GM18519 (cell line): ENCODE measurements around the gene POLR2E.

Experiments used
- ATAC-seq: cut with Tn5 transposase; IDR thresholded peaks from one replicate; pipeline ENCODE4 v1.9.1; 2021; ENCODE audit warnings: mild to moderate bottlenecking, moderate library complexity; ENCODE audit not compliant: unreplicated experiment, low FRiP score

POLR2E gene

DNA sequence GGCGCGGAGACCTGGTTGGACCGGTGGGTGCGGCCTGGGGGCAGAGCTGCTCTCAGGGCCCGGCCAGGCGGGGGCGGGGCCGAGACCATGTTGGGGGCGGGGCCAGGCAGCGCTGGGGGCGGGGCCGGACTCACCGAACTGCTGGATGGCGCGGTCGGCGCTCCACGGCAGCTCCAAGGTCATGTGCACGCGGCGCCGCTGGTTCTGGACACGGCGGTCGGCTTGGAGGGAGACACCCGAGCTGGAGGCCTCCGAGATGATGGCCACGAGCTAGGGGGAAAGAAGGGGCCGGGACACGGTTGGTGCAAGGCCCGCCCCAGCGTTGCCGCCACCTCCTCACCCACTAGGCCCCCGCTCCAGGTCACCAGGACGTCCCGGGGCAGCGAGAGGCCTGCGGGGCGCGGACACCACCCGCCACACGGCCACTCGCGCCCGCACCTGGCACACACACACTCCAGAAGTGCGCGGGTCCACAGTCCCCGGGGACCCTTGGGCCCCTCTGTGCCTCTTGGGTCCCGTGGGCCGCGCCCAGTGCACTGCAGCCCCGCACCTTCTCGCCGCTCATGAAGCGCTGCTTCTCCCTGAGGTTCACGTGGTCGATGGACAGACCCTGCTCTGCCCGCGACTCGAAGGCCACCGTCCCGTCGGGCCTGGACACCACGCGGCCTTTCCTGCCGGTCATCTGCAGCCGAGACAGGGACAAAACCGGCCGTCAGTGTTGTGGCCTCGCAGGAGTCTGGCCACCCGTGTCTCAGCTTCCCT is 17.3 kb upstream of the POLR2E start:
- ATAC-seq, result no peak

DNA sequence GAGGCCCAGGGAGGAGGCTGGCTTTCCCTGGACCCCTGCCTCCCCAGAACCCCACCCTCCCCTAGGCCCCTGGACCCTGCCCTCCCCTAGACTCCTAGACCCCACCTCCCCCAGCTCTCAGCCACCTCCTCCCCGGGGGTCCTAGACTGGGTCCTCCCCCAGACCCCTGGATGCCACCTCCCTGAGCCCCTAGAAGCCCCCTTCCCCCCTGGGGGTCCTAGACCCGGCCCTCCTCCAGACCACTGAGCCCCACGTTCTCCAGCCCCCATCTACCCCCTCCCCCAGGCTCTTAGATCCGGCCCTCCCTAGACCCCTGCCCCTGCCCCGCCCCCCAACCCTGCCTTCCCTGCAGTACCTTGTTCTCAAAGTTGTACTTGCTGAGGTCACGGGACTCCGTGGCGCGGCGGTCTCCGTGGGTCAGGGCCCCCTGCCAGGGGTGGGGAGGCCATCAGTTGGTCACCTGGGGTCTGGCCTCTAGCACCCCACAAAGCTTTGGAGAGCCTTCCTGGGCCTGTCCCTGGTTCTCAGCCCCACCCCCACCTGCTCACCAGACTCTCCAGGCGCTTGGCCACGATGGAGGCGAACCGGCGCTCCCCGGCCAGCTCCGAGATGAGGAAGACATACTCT is 16.6 kb upstream of the POLR2E start:
- no peak for ATAC-seq

DNA sequence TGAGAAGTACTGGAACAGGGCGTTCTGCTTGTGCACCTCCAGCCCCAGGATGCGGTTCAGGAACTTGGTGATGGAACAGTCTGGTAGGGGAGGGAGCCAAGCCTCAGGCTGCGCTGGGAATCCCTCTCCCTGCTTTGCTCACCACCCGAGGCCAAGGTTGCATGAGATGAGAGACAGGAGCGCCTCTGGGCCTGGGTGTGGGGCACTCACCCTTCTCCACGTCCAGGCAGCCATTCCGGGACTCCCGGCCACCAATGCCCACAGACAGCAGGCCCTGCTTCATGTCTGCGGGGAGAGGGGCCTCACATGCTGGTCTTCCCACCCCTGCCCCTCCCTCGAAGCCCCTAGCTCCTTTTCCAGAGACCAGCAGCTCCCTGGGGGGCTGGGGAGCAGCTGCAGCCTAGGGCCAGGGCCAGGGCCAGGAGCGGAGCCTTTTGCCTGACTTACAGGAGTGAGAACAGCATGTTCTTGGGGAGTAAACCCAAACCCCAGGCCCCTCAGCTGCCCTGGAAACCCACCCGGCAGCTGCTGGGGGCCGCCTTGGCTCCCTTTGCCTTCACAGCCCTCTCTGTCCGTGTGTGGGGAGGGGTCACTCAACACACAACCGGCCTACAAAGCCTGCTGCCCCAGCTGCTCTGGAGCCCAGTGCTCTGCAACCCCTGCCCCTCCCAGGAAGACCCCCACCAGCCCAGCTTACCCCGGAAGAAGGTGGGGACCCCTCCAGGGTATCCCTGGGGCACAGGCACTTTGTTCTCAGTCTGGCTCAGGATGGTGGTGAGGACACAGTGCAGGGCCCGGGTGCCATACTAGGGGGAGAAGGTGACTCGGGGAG is 15.8 kb upstream of the POLR2E start:
- ATAC-seq, result no peak

DNA sequence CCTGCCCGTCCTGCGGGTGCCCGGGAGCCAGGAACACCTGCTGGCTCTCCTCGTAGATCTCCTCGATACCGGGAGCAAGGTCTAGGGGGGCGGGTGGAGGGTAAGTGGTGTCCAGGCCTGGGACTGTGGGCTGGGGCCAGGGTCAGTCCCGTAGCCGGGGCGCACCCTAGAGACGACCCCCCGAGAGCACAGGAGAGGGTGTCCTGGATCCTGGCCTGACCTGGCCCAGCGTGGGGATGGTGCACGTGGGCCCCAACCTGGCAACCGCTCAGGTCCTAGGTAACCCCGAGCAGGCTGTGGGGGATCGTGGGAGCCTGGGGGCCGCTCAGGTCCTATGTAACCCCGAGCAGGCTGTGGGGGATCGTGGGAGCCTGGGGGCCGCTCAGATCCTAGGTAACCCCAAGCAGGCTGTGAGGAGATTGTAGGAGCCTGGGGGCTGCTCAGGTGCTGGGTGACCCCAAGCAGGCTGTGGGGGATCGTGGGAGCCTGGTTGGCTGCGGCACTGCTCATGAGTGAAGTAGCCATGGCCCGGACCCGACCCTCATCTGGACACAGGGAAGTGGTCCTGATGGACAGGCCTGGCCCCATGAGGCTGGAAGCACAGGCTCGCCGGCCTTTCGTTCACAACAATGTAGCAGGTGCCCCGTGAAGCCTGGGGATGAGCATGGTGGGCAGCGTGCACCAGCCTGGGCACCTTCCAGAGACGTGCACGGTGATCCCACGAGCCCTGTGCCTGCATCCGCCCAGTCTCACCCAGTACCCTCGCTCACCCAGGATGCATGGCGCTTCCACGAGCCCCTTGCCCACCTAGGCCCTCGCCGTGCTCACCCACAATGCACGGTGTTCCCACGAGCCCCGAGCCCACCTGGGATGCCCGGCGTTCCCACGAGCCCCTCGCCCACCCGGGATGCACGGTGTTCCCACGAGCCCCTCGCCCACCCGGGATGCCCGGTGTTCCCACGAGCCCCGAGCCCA is 14.8 kb upstream of the POLR2E start:
- ATAC-seq, result no peak

DNA sequence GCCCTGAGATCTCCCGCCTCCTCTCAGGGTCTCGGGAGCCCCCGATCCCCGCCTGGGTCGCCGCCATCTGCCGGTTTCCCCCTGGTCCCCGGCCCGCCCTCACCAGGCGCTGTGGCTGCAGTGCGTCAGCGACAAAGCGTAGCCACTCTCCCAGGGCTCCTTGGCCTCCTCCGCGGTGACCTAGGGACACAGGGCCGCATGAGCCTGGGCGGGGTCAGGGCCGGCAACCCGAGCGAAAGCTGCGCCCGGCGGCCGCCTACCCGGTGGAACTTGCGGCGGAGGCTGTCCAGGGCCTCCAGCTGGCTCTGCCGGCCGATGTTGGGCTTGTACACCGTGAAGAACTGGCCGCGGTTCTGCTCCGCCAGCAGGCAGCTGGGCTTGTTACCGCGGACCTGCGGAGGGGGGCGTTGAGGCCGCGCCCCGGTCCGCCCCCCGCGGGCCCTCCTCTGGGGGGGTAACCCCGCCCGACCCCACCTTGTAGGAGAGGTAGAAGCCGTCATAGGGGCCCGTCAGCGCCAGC is 13.9 kb upstream of the POLR2E start:
- no peak for ATAC-seq

DNA sequence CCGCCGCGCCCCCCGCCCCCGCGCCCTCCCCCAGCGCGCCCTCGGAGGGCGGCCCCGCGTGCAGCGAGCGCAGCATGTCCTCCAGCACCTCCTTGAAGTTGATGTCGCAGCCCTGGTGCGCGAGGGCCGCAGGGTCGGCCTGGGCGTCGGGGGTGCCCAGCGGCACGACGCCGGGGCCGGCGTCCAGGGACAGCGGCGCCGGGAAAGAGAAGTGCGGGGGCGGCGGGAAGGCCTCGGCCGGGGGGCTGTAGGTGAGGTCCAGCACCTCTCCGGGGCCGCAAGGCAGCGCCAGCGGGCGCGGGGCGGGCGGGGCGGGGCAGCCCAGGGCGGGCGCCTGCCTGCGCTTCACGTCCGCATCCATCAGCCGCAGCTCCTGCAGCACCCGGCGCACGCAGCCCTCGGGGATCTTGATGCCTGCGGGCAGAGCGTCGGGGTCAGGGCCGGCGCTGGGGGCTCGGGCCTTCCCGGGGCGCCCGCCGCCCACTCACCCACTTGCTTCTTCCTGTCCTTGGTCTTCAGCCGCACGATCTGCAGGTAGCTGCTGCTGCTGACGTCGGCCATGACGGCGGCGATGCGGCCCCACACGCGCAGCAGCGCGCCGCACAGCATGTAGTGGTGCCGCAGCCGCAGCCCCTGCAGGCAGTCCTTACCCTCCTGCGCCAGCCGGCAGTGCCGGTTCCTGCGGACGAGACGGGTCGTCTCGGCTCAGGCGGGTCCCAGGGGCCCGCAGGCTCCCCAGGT is 13.3 kb upstream of the POLR2E start:
- ATAC-seq, result no peak

DNA sequence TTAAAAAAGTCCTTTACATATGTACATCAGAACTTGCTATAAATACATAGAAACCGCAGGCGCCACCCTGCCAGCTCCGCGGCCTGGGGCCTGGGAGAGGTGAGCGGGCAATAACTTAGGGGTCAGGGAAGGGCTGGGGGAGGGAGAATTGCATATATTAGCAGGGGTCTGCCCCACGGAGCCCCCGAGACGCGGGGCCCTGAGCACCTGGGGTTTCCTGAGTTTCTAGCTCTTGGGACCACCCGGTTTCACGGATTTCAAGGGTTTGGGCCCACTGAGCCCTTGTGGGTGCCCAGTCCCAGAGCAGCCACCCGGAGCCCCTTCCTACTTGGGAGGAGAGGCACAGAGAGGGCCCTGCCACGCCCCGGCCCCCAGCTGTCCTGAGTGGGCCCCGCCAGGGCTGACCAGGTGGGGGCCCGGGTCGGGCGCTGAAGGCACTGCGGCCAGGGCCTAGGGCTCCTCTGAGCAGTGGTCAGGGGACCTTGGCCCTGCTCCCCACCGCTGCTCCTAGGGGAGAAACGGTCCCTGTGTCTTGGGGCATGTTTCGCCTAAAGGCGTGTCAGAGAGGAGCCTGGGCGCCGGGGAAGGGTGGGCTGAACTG is 12.6 kb upstream of the POLR2E start:
- no peak for ATAC-seq

DNA sequence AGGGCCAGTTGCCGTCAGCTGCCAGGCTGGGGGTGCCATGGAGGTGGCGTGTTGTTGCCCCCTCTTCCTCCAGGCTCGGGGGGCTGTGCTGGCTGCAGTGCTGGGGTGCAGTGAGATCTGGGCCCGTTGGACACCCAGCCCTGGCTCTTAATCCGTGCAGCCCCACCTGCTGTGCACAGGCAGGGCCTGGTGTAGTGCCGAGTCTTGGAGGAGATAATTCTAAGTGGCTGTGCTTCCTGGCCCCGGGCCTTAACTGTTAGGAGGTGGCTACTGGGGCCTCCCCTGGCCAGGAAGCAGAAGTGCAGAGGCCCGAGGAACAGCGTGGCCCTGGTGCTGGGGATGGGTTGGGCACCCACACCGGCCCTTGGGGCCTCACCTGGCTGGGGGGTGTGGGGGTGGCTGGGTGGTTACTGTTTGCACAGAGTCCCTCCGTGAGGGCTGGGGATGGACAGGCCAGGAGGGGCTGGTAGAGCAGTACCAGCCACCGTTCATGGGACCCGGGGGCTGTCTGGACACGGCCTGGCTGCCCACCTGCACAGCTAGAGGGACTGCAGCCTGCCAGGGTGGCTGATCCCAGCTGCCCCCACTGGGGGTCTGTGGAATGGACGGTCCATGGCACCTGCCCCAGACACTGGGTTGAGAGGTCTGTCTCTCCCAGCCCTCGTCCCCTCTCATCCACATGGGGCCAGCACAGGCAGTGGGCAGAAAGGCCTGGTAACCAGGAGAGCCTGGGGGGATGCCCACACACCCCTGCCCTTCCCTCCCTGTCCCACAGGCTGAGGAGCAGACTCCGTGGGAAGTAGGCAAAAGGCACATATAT is 11.9 kb upstream of the POLR2E start:
- ATAC-seq, result no peak

DNA sequence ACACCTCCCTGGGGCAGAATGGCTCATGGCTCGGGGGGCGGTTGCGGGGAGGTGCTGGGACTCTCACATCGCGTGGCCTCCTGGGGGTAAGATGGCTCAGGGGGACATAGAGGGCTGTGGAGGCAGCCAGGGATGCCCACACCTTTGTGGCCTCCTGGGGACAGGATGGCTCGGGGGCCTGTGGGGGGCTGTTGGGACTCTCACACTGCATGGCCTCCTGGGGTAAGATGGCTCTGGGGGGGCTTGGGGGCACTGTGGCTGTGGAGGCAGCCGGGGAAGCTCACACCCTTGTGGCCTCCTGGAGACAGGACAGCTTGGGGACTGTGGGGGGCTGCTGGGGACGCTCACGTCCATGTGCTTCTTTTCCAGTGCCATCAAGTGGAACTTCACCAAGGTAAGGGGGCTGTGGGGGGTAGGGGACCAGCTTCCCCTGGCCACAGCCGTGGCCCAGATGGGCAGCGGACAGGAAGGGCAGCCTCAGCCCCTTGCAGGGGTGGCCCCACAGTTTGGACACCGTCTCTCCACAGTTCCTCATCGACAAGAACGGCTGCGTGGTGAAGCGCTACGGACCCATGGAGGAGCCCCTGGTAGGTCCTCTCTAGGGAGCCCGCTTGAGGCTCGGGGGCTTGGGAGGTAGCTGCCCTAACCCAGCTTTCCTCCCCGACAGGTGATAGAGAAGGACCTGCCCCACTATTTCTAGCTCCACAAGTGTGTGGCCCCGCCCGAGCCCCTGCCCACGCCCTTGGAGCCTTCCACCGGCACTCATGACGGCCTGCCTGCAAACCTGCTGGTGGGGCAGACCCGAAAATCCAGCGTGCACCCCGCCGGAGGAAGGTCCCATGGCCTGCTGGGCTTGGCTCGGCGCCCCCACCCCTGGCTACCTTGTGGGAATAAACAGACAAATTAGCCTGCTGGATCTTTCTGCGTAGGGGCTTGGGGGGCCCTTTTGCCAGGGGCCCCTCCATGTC is 11.0 kb upstream of the POLR2E start:
- ATAC-seq, result no peak

DNA sequence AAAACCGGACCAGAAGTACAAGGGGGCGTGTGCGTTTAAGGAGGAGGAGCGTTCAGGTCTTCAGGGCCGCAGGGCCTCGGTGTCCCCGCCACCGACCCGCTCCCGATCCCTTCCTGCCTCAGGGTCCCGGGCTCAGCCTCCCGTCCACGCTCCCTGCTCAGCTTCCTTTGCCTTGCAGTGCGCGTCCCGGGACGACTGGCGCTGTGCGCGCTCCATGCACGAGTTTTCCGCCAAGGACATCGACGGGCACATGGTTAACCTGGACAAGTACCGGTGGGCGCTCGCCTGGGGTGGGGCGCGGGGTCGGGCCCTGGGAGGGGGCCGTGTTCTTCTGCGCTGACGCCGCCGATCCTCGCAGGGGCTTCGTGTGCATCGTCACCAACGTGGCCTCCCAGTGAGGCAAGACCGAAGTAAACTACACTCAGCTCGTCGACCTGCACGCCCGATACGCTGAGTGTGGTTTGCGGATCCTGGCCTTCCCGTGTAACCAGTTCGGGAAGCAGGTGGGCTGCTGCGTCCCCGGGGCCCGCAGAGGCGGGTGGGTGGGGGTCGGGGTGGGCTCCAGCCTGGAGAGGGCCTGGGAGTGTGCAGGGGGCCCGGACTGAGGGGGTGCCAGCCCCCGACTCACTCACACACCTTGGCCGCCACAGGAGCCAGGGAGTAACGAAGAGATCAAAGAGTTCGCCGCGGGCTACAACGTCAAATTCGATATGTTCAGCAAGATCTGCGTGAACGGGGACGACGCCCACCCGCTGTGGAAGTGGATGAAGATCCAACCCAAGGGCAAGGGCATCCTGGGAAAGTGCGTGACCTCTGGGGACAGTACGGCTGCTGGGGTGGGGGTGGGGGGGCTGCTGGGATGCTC is 10.1 kb upstream of the POLR2E start:
- no peak for ATAC-seq

DNA sequence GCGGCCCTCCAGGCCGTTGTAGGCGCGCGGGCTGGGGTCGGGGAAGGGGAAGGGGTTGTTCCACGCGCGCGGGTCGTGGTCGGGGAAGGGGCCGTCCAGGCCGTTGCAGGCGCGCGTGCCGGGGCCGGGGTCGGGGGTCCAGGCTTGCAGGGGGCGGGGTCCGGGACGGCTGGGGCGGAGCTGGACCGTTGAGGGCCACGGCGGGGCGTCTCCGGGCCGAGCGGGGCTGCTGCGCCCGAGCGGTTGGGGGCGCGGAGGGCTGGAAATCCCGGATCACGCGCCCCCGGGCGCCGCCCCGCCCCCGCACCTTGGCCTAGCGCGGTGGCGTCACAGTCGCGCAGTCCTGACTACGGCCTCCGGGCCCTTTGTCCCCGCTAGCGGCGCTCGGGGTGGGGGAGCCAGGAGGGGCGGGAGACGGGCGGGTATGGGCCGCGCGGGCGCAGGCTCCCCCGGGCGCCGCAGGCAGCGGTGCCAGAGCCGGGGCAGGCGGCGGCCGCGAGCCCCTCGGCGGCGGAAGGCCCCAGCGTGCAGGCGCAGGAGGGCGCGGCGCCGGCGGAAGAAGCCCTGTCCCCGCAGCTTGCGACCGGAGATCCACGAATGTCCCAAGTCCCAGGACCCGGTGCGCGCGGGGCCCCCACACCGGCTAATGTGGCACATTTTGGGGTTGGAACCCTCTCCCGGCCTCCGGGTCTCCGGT is 9.3 kb upstream of the POLR2E start:
- no peak for ATAC-seq

DNA sequence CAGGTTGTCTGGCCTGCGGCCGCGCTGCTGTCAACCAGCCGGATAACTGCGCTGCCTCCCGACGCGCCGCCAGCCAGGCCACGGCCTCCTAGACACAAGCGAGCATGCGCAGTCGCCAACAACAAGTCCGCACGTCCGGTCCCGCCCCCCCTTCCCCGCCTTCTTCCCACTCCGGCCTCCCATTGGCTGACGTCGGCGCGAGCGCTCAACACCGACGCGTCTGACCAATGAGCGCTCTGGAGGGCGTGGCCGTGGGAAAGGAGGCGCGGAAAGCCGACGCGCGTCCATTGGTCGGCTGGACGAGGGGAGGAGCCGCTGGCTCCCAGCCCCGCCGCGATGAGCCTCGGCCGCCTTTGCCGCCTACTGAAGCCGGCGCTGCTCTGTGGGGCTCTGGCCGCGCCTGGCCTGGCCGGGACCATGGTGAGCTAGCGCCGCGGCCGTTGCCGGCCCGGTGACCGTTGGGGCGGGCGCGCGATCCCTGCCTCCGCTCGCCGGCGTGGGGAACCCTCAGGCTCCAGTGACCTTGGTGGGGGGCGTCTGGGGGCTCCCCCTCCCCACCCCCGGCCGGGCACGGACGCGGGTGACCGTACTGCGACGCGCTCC is 8.6 kb upstream of the POLR2E start, which contains the start of gene GPX4:
TSS of gene GPX4 (plus strand) at position 287 of the 603 bp plus-strand sequence. CDS start at position 337, 50 bp downstream.
- ATAC-seq, result peak; percentile 60

DNA sequence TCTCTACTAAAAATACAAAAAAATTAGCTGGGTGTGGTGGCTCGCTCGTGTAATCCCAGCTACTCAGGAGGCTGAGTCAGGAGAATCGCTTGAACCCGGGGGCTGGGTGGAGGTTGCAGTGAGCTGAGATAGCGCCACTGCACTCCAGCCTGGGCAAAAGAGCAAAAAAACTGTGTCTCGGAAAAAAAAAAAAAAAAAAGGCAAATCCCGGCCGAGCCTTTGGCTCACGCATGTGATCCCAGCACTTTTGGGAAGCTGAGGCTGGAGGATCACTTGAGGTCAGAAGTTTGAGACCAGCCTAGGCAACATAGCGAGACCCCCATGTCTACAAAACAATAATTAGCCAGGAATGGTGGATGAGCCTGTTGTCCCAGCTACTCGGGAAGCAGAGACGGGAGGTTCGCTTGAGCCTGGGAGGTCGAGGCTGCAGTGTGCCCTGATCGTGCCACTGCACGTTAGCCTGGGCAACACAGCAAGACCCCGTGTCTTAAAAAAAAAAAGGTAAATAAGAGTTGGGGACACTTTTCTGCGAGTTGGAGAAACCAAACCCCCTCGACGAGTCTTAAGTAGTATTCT is 8.0 kb upstream of the POLR2E start:
- ATAC-seq, result no peak

DNA sequence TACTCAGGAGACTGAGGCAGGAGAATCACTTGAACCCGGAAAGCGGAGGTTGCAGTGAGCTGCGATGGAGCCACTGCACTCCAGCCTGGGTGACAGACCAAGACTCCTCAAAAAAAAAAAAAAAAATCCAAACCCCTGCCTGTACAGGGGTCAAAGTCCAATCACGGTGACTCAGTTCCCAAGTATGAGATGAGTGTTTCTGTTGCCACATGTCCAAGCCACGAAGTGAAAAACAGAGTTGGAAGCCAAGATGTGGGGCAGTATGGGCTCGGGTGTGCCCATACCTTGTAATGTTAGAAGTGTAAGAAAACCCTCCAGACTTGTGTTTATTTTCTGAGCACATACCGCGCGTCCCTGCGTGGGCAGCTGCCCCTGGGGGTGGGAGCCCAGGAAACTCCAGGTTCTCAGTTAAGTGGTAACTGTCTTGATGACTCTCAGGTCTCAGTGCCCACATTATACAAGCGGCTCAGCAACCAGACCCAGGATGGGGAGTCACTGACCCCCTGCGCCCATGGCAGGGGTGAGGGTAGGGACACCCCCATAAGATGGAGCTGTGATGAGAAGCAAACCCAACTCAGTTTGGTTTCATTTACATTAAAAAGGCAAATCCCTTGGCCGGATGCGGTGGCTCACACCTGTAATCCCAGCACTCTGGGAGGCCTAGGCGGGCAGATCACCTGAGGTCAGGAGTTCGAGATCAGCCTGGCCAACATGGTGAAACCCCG is 7.4 kb upstream of the POLR2E start:
- ATAC-seq, result no peak
